Measurements from ENCODE around the gene AKR7A2.
"Not testable (repeated sequence)": the region's sequence is repeated elsewhere in the genome, so short reads cannot be mapped to it uniquely, and the experiment has no call there.

The AKR7A2 gene

GRCh38 chr1:19300211-19300610 is 11.7 kb downstream of the AKR7A2 start:
- no peak for ATAC-seq

GRCh38 chr1:19294638-19295037 is 17.3 kb downstream of the AKR7A2 start:
- no peak for ATAC-seq

DNA sequence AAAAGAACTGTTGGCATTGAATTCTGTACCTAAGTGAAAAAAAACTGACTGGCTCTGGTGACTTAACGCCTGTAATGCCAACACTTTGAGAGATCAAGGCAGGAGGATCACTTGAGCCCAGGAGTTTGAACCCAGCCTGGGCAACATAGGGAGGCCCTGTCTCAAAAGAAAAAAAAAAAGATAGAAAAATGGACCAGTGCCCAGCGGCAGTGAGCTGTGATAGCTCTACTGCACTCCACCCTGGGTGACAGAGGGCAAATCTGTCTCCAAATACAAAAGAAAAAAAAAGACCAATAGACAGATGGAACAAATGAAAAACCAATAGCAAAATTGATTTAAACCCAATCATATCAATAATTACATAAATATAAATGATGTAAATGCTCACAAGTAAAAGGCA is 22.7 kb downstream of the AKR7A2 start:
- ATAC-seq, result no peak

- ATAC-seq, result peak; percentile 93 to 96
Observed at GRCh38 chr1:19288324-19289241, 23.4 kb downstream of the AKR7A2 start, which contains the start of gene AKR7A3. TSS of gene AKR7A3 (minus strand) at chr1:19288770. CDS start at chr1:19288709, 61 bp downstream.

DNA sequence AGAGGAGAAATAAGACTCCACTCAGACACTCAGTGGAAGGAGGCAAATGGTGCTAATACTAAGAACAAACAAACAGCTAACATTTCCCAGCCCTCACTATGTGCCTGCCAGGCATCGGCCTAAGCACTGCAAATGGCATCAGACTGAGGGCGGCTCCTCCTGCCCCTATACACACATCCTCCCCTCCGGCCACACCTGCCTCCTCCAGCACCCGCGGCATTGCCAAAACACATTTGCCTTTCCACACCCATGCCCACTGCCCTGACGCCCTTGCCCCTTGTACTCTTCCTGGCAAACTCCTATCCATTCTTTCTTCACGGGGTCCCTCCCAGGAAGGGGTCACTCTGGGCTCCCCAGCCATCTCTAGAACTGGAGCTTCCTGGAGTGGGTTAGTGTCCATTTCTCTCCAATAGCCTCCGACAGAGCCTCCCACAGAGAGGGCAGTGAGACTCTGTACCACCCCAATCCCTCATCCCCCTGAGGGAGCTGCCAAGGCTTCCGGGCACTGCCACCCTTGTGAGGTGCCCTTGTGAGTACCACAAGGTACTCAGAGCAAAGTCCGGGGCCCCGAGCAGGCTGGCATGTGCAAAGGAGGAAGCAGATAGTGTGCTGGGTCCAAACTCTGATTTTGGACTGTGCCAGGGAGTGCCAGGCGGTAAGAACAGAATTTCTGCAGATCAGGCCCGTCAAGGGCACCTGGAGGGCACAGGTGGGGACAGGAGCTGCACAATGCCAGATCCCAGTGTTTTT is 24.3 kb downstream of the AKR7A2 start:
- ATAC-seq, result no peak

DNA sequence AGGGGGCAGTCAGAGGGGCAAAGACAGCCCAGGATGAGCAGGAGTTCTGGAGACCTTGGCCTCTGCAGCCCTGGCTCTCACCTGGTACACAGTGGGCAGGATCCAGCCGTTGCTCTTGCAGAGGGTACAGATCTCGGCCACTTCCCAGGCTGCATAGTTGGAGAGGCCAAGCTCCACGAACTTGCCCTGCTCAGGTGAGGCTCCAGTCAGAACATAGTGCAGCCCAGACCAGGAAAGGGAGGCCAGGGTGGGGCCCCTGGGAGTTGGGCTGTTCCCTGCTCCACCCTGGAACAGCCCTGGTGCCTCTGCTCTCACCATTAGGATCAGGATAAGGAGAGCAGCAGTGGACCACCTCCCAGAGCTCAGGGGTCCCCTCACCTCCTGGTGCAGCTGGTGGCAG is 26.1 kb downstream of the AKR7A2 start:
- not testable (repeated sequence) for ATAC-seq

DNA sequence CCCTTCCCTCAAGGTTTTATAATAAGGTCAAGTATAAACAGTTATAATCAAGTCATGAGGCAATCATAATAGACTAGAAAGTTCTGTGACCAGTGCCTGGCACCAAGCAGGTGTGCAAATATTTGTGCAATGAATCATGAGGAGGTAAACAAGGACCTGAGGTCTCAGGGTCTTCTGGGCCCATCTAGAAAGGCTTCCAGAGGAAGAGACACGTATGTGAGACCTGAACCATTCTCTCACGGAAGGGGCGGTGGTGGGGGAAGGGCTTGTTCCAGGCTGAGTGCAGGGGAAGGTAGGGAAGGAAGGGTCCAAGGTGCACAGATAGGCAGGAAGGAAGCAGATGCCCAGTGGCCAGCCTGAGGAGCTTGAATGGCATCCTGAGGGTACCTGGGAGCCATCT is 26.6 kb downstream of the AKR7A2 start:
- not testable (repeated sequence) for ATAC-seq

DNA sequence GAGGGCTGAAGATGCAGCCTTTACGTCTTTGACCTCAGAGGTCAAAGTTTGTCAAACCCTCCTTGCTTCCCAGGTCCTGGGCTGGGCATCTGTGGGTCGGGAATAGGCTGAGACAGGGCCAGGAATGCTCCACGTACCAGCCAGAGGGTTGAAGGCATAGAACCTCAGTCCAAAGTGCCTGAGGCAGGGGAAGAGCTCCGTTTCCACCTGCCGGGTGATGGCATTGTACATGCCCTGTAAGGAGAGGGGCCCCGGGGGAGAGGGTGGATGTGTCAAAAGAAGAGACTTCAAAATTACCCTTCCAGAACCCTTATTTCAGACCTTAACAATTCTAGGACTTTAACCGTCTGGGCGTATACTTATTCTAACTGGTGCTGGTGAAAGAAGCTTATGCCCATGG is 27.1 kb downstream of the AKR7A2 start:
- ATAC-seq, result no peak

- ATAC-seq, result no peak
Observed at GRCh38 chr1:19283891-19284290, 28.1 kb downstream of the AKR7A2 start.

DNA sequence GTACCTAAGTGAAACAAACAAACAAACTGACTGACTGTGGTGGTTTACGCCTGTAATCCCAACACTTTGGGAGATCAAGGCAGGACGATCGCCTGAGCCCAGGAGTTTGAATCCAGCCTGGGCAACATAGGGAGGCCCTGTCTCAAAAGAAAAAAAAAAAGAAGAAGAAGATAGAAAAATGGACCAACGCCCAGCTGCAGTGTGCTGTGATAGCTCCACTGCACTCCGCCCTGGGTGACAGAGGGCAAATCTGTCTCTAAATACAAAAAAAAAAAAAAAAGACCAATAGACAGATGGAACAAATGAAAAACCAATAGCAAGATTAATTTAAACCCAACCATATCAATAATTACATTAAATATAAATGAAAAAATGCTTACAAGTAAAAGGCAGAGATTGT is 37.3 kb downstream of the AKR7A2 start:
- ATAC-seq, result no peak

GRCh38 chr1:19273844-19274531 is 38.0 kb downstream of the AKR7A2 start:
- not testable (repeated sequence) for ATAC-seq

GRCh38 chr1:19273106-19273843 is 38.7 kb downstream of the AKR7A2 start:
- no peak for ATAC-seq

DNA sequence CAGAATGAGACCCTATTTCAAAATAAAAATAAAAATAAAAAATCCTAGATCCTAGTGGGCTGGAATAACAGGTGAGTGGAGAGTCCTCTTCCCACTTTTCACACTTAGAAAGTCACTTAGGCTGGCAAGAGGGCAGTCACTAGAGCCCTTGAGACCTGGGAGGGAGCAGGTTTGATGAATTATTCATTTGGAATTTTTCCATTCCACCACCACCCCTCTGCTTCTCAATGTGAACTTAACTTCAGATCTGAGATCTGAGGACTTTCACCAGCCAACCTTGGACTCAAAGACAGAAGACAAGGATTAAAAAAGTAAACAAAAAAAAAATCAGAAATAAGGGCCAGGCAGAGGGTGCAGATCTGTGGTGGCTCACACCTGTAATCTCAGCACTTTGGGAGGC is 39.9 kb downstream of the AKR7A2 start:
- no peak for ATAC-seq

GRCh38 chr1:19270343-19270730 is 41.6 kb downstream of the AKR7A2 start:
- not testable (repeated sequence) for ATAC-seq

DNA sequence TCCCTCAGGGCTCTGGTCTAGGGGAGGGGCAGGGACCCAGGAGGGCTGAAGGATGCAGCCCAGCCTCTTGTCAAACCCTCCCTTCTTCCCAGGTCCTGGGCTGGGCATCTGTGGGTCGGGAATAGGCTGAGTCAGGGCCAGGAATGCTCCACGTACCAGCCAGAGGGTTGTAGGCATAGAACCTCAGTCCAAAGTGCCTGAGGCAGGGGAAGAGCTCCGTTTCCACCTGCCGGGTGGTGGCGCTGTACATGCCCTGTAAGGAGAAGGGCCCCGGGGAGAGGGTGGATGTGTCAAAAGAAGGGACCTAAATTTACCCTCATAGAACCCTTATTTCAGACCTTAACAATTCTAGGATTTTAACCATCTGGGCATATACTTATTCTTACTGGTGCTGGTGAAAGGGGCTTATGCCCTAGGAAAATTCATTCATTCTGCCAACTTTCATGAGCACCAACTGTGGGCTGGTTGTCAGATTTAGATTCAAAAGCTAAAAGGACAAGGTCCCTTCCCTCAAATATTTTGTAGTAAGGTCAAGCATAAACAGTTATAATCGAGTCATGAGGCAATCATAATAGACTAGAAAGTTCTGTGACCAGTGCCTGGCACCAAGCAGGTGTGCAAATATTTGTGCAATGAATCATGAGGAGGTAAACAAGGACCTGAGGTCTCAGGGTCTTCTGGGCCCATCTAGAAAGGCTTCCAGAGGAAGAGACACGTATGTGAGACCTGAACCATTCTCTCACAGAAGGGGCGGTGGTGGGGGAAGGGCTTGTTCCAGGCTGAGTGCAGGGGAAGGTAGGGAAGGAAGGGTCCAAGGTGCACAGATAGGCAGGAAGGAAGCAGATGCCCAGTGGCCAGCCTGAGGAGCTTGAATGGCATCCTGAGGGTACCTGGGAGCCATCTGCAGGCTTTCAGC is 42.3 kb downstream of the AKR7A2 start:
- not testable (repeated sequence) for ATAC-seq

DNA sequence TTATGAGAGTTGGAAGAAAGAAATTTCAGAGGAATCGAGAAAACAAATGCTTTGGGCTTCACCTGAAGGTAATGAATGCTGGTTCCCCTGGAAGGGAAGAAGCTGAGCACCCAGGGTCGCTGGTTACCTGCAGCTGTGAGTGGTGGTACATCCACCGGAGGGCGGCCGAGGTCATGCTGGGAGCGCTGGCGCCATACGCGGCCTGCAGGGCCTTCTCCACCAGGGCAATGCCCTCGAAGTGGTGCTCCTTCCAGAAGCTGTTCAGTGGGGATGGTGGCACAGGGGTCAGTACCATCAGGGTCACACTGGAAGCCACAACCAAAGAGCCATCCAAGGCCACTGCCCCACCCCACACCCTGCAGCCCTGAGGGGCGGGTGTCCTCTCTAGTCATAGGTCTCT is 43.5 kb downstream of the AKR7A2 start:
- ATAC-seq, result no peak

DNA sequence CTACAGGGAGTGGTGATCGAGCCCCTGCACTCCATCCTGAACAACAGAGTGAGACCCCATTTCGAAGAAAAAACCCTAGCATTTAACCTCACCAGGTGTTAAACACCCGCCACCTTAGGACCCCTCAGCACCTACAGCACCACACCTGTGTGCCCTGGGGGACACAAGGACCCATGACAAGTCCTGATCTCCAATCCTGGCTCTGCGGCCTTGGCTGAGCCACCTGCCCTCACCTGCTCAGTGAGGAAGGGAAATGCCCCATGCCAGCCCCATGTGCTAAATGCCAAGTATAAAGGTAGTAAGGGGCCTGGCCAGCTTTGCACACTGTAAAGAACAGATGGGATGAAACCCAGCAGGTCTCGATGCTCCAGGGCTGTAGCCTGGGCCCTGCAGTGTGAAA is 49.2 kb downstream of the AKR7A2 start:
- no peak for ATAC-seq

- ATAC-seq, result no peak
Observed at GRCh38 chr1:19262047-19262446, 49.9 kb downstream of the AKR7A2 start.

DNA sequence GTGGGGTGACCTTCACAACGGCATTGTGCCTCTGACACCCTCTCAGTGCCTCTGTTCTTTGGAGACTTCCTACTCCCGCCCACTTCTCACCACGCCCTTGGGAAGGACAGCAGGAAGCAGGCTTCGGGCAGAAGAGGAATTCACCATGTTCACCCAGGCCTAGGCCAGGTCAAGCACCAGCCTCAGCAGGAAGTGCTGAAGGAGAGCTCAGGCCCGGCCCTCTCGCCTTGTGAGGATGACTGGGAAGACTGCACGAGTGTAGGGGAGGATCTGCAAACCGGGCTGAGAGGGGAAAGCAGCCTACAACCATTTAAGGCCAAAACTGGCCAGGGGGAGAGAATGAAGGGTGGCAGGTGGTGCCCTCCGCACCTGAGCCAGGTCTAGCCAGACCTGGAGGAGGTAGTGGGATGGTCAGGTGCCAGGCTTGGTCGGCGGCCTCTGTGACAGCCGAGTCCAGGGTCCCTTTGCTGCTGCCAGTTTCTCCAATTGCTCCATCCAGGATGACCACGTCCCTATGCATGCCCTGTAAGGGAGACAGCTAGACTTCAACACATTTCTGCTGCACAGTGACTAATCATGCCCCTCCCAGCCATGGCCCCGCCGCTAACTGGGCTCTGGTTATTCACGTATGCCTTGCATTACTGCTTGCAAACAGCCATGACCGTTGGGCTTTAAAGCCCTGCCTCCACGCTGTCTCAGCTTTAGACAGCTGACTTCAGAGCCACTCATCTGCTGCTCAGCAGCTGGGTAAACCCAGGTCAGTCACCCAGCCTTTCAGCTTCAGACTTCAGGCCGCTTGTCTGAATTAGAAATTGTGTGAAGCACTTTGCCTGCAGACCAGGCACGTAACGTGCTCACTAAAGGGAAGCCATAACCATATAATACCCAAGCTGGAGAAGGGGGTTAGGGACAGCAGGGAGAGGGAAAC is 51.5 kb downstream of the AKR7A2 start:
- no peak for ATAC-seq

GRCh38 chr1:19258353-19258752 is 53.6 kb downstream of the AKR7A2 start:
- no peak for ATAC-seq

Measured in activated CD4-positive, CD25-positive, alpha-beta regulatory T cell treated with anti-CD3 and anti-CD28 coated beads, Interleukin-2, amount 50 U/mL, for 24 hours (primary cell).